HFFc6 (cell line): Measurements from ENCODE around the gene SHCBP1L. TPM values are rescaled to one million over a fixed set of nuclear protein-coding genes. Genes with fewer than 3 reads are reported as not detected.

Experiments used
- DNase-seq: peaks from one replicate; pipeline ENCODE4 v3.0.0-alpha.2; 2018
- H3K27ac Mint-ChIP-seq: 2 replicates; pipeline ENCODE4 v1.8.0; 2020; ENCODE audit warnings: mild to moderate bottlenecking, mixed read lengths
- H3K27me3 Mint-ChIP-seq: 2 replicates; pipeline ENCODE4 v1.8.0; 2021; ENCODE audit warnings: mild to moderate bottlenecking, moderate library complexity, mixed read lengths; ENCODE audit not compliant: insufficient read depth
- H3K36me3 Mint-ChIP-seq: 2 replicates; pipeline ENCODE4 v1.8.0; 2021; ENCODE audit warnings: low read depth, mixed read lengths
- H3K4me1 Mint-ChIP-seq: 2 replicates; pipeline ENCODE4 v1.8.0; 2020; ENCODE audit warnings: low read depth, mixed read lengths
- H3K4me3 Mint-ChIP-seq: 2 replicates; pipeline ENCODE4 v1.8.0; 2020; ENCODE audit warnings: mild to moderate bottlenecking, moderate library complexity, mixed read lengths
- H3K9me3 Mint-ChIP-seq: 2 replicates; pipeline ENCODE4 v1.8.0; 2020; ENCODE audit warnings: mild to moderate bottlenecking, mixed read lengths
- total RNA-seq, 6 experiments: library from RNA; stranded (reverse); fragmentation: NEBNext Ultra II Directional; extraction: Animal tissue kit (Norgen Biotek cat#: 25700); gene quantifications; 2 replicates in 1 of 6; 3 replicates in 5 of 6; pipeline ENCODE4 v1.2.3, GENCODE V29; 2021
- TF ChIP-seq, protein P1 (sequence below): fragments of 200-600 bp; sonication (generic); IDR thresholded peaks from 2 replicates; pipeline ENCODE4 v1.5.0; 2021; ENCODE audit warnings: antibody characterized with exemption, mild to moderate bottlenecking

SHCBP1L gene
- total RNA-seq, 6 experiments from 2014 or later: not detected

DNA sequence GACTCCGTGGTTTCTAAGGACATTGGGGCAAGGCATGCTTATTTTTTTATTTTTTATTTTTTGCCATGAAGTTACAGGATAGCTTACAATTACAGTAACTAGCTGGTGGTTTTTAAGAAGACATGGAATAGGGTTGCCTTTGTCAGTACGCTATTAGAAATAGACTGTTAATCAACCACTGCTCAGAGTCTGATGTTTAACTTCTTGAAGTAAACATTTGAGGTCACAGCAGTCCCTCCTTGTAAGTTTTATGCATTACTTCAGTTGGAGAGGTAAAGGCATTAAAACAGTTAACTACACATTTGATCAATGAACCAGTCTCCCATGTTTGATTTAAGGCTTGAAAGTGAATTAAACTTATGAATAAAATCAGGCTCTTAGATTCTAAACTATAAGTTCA lies 19.3 kb upstream of the SHCBP1L start:
- no peaks in the 10 kb centered on the region for H3K36me3 Mint-ChIP-seq
- no peak for DNase-seq
- no peak overlapping the region for H3K4me3 Mint-ChIP-seq
- H3K27me3 Mint-ChIP-seq: no peaks in the 10 kb centered on the region
- H3K9me3 Mint-ChIP-seq: no peaks in the 10 kb centered on the region
- TF ChIP-seq, protein P1, sequence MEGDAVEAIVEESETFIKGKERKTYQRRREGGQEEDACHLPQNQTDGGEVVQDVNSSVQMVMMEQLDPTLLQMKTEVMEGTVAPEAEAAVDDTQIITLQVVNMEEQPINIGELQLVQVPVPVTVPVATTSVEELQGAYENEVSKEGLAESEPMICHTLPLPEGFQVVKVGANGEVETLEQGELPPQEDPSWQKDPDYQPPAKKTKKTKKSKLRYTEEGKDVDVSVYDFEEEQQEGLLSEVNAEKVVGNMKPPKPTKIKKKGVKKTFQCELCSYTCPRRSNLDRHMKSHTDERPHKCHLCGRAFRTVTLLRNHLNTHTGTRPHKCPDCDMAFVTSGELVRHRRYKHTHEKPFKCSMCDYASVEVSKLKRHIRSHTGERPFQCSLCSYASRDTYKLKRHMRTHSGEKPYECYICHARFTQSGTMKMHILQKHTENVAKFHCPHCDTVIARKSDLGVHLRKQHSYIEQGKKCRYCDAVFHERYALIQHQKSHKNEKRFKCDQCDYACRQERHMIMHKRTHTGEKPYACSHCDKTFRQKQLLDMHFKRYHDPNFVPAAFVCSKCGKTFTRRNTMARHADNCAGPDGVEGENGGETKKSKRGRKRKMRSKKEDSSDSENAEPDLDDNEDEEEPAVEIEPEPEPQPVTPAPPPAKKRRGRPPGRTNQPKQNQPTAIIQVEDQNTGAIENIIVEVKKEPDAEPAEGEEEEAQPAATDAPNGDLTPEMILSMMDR: no peak
- no peak overlapping the region for H3K27ac Mint-ChIP-seq
- H3K4me1 Mint-ChIP-seq: peaks cover 28% of the 10 kb centered on the region

GRCh38 chr1:182971219-182971618 lies 18.3 kb upstream of the SHCBP1L start:
- Mint-ChIP-seq H3K27ac (no peak overlapping the region), H3K4me1 (peaks cover 28% of the 10 kb centered on the region), H3K9me3 (no peaks in the 10 kb centered on the region), H3K4me3 (no peak overlapping the region), H3K27me3 (no peaks in the 10 kb centered on the region), H3K36me3 (no peaks in the 10 kb centered on the region)
- DNase-seq: no peak
- TF ChIP-seq, protein P1: no peak

DNA sequence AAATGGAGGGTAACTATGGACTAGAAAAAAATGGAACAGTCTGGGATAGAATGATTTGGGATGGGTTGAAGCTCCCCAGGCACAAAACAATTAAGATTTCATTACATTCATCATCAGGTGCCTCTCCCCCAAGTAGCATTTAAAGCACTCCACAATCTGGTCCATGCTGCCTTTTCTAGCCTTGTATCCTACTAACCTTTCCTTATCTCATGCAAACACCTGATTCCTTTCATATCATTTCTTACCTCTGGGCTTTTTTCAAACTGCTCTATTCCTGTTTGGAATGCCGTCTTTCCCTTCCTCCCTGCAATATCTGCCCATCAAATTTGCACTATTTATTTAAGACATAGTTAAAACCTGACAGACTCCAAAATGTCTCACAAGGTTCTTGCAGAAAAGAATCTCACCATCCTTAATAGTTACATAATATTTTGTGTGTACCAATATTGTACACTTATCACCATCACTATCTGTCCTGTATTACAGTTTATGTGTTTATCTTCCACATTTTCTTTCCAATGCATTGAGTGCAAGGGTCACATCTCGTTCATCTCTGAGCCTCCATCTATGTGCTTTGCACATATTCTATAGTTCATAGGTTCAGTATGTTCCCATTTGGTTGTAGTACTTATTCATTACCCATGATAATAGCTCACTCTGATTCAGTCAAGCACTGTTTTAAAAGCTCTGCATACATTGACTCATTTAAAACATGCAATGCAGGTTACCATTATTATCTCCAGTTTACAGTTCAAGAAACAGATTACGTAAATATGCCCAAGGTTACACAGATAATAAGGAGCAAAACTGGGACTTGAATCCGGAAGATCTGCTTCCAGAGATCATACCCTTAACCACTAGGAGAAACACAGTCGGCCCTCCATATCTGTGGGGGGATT lies 16.1 kb upstream of the SHCBP1L start:
- TF ChIP-seq, protein P1: no peak
- Mint-ChIP-seq H3K4me3 (no peak overlapping the region), H3K4me1 (peaks cover 19% of the 10 kb centered on the region), H3K36me3 (no peaks in the 10 kb centered on the region), H3K27me3 (no peaks in the 10 kb centered on the region), H3K9me3 (no peaks in the 10 kb centered on the region), H3K27ac (no peak overlapping the region)
- DNase-seq: no peak

GRCh38 chr1:182968151-182968741 lies 15.3 kb upstream of the SHCBP1L start:
- TF ChIP-seq, protein P1: no peak
- H3K4me3 Mint-ChIP-seq: no peak overlapping the region
- peak; percentile 42 for DNase-seq
- H3K27me3 Mint-ChIP-seq: no peaks in the 10 kb centered on the region
- peaks cover 19% of the 10 kb centered on the region for H3K4me1 Mint-ChIP-seq
- H3K9me3 Mint-ChIP-seq: no peaks in the 10 kb centered on the region
- H3K27ac Mint-ChIP-seq: no peak overlapping the region
- no peaks in the 10 kb centered on the region for H3K36me3 Mint-ChIP-seq

DNA sequence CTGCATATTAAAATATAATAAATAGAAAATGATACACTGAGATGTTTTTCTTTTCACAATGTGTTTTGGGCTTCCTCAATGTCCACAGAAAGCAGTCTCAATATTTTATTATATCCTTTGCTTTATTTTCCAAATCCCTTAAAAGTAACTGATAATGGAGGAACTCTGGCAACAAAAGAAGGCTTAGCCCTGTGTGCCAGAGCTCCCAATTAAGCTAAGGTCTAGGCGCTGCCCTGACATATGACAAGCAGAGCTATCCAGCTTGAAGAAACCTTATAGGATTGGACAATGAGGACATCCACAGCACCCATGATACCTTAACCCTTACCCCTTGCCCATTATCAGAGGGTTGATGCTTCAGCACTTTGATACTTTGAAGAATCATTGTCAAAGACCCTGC lies 12.9 kb upstream of the SHCBP1L start:
- H3K9me3 Mint-ChIP-seq: no peaks in the 10 kb centered on the region
- TF ChIP-seq, protein P1: no peak
- H3K4me1 Mint-ChIP-seq: peaks cover 31% of the 10 kb centered on the region
- no peak overlapping the region for H3K27ac Mint-ChIP-seq
- no peaks in the 10 kb centered on the region; the same call in 1 of the 2 replicates for H3K27me3 Mint-ChIP-seq
- no peak for DNase-seq
- no peak overlapping the region for H3K4me3 Mint-ChIP-seq
- H3K36me3 Mint-ChIP-seq: no peaks in the 10 kb centered on the region
